H1 (cell line): ENCODE data around the gene TXNDC11. TPM values are rescaled to one million over a fixed set of nuclear protein-coding genes. Genes with fewer than 3 reads are reported as not detected.

Source experiments
- CTCF ChIA-PET: fragments of 300-600 bp; sonication (Branson Sonifier 250); formaldehyde crosslinking; loops from one replicate; lab custom pipeline; 2021; ENCODE audit not compliant: partially characterized antibody; lab: Charles Lee
- POLR2A ChIA-PET: fragments of 300-600 bp; sonication (Branson Sonifier 250); formaldehyde crosslinking; loops from one replicate; lab custom pipeline; 2021; ENCODE audit warnings: inconsistent platforms; ENCODE audit not compliant: partially characterized antibody; lab: Charles Lee
- DNase-seq, 2 experiments: peaks; one replicate each; pipeline versions ENCODE4 v3.0.0 to v3.0.0-alpha.2; 2010 to 2022; ENCODE audit warnings: low spot score in 2 of 2, low read depth in 1 of 2, mixed read lengths in 1 of 2
- FAIRE-seq: peaks from 2 replicates; lab custom pipeline; 2011; peaks lifted over from hg19 to GRCh38; lab: Jason Lieb, UNC
- H2AFZ ChIP-seq: 2 replicates; pipeline ENCODE4 v1.8.1; 2012; ENCODE audit warnings: low read length, inconsistent platforms
- H2AK5ac ChIP-seq: 2 replicates; pipeline ENCODE4 v1.6.1; 2013; ENCODE audit warnings: low read depth, low read length
- H2BK120ac ChIP-seq: replicated peaks from 2 replicates; pipeline ENCODE3; 2013; ENCODE audit warnings: low read depth, low read length, inconsistent platforms
- H2BK12ac ChIP-seq: 2 replicates; pipeline ENCODE4 v1.6.1; 2013; ENCODE audit warnings: low read depth, low read length
- H2BK15ac ChIP-seq: 2 replicates; pipeline ENCODE4 v1.6.1; 2013; ENCODE audit warnings: low read length
- H2BK20ac ChIP-seq: 2 replicates; pipeline ENCODE4 v1.6.1; 2013; ENCODE audit warnings: low read length
- H2BK5ac ChIP-seq: 2 replicates; pipeline ENCODE4 v1.6.1; 2013; ENCODE audit warnings: low read depth, low read length
- H3K14ac ChIP-seq: 2 replicates; pipeline ENCODE4 v1.6.1; 2013; ENCODE audit warnings: inconsistent platforms; ENCODE audit not compliant: insufficient read length
- H3K18ac ChIP-seq: 2 replicates; pipeline ENCODE4 v1.6.1; 2013; ENCODE audit warnings: low read length; ENCODE audit errors: extremely low read depth
- H3K23ac ChIP-seq: 2 replicates; pipeline ENCODE4 v1.6.1; 2013; ENCODE audit warnings: inconsistent platforms; ENCODE audit not compliant: insufficient read length
- H3K23me2 ChIP-seq: 2 replicates; pipeline ENCODE4 v1.6.1; 2013; ENCODE audit warnings: low read depth, low read length
- H3K27ac ChIP-seq: 2 replicates; pipeline ENCODE4 v1.6.1; 2011; ENCODE audit warnings: low read depth, low read length, inconsistent platforms
- H3K27me3 ChIP-seq, 4 experiments: replicated peaks in 1 of 4; 1 replicate in 1 of 4; 2 replicates in 3 of 4; pipeline versions ENCODE4 v1.6.1 to v1.8.1; 2011 to 2013; ENCODE audit warnings: low read length in 3 of 4, mild to moderate bottlenecking in 3 of 4, inconsistent platforms in 2 of 4, mixed read lengths in 2 of 4, moderate library complexity in 1 of 4; ENCODE audit not compliant: control insufficient read depth in 3 of 4, insufficient read depth in 3 of 4; ENCODE audit errors: extremely low read depth in 1 of 4
- H3K36me3 ChIP-seq, 4 experiments: 2 replicates each; pipeline versions ENCODE4 v1.6.1 to v1.8.1; 2011 to 2013; ENCODE audit warnings: mild to moderate bottlenecking in 4 of 4, low read length in 3 of 4, moderate library complexity in 2 of 4, control low read depth in 1 of 4, inconsistent platforms in 1 of 4; ENCODE audit not compliant: insufficient read depth in 4 of 4, control insufficient read depth in 2 of 4
- H3K4ac ChIP-seq: replicated peaks from 2 replicates; pipeline ENCODE3; 2013; ENCODE audit warnings: low read length, low read depth, mixed read lengths, inconsistent platforms; ENCODE audit not compliant: insufficient read length
- H3K4me1 ChIP-seq, 4 experiments: replicated peaks in 1 of 4; 1 replicate in 1 of 4; 2 replicates in 3 of 4; pipeline versions ENCODE4 v1.6.1 to v1.8.1; 2011 to 2013; ENCODE audit warnings: low read length in 3 of 4, inconsistent platforms in 2 of 4, mixed read lengths in 1 of 4; ENCODE audit not compliant: insufficient read depth in 4 of 4, control insufficient read depth in 3 of 4
- H3K4me2 ChIP-seq, 2 experiments: 2 replicates each; pipeline versions ENCODE4 v1.6.1 to v1.8.1; 2011 to 2013; ENCODE audit warnings: low read depth in 2 of 2, low read length in 2 of 2, control low read depth in 1 of 2, inconsistent platforms in 1 of 2, mild to moderate bottlenecking in 1 of 2; ENCODE audit not compliant: insufficient read depth in 1 of 2
- H3K4me3 ChIP-seq, 4 experiments: fragments of 200-600, 300-600 bp in 1 of 4; sonication (generic), shearing (Covaris generic), sonication (Bioruptor Twin) in 1 of 4; 2 replicates each; pipeline versions ENCODE4 v1.5.1 to v1.8.1; 2011 to 2016; ENCODE audit warnings: low read length in 4 of 4, low read depth in 3 of 4, control low read depth in 2 of 4, inconsistent platforms in 2 of 4, mild to moderate bottlenecking in 2 of 4, mixed read lengths in 1 of 4, moderate library complexity in 1 of 4; ENCODE audit not compliant: insufficient read depth in 2 of 4; ENCODE audit errors: extremely low read depth in 1 of 4
- H3K56ac ChIP-seq: replicated peaks from 2 replicates; pipeline ENCODE3; 2013; ENCODE audit warnings: low read depth, mild to moderate bottlenecking, mixed read lengths, low read length, inconsistent platforms; ENCODE audit not compliant: insufficient read length
- H3K79me1 ChIP-seq: 2 replicates; pipeline ENCODE4 v1.6.1; 2013; ENCODE audit warnings: low read depth, low read length, control low read depth
- H3K79me2 ChIP-seq, 2 experiments: 2 replicates each; pipeline versions ENCODE4 v1.6.1 to v1.8.1; 2012 to 2013; ENCODE audit warnings: low read length in 2 of 2, mild to moderate bottlenecking in 2 of 2, inconsistent platforms in 1 of 2; ENCODE audit not compliant: insufficient read depth in 2 of 2, control insufficient read depth in 1 of 2
- H3K9ac ChIP-seq, 4 experiments: replicated peaks in 1 of 4; 1 replicate in 1 of 4; 2 replicates in 3 of 4; pipeline versions ENCODE4 v1.6.1 to v1.8.1; 2011 to 2013; ENCODE audit warnings: low read depth in 3 of 4, low read length in 3 of 4, control low read depth in 2 of 4, mild to moderate bottlenecking in 2 of 4, moderate library complexity in 2 of 4, inconsistent platforms in 1 of 4; ENCODE audit errors: extremely low read depth in 1 of 4
- H3K9me3 ChIP-seq, 2 experiments: 2 replicates each; pipeline versions ENCODE4 v1.6.1 to v1.8.1; 2012 to 2013; ENCODE audit warnings: mild to moderate bottlenecking in 2 of 2, moderate library complexity in 2 of 2, control low read depth in 1 of 2, inconsistent platforms in 1 of 2, low read depth in 1 of 2, low read length in 1 of 2, mixed read lengths in 1 of 2; ENCODE audit not compliant: insufficient read depth in 2 of 2
- H4K20me1 ChIP-seq, 2 experiments: replicated peaks in 1 of 2; 2 replicates each; pipeline versions ENCODE3 to v1.8.1; 2011 to 2013; ENCODE audit warnings: inconsistent platforms in 2 of 2, low read length in 2 of 2, mild to moderate bottlenecking in 1 of 2; ENCODE audit not compliant: insufficient read depth in 2 of 2, control insufficient read depth in 1 of 2
- H4K5ac ChIP-seq: 2 replicates; pipeline ENCODE4 v1.6.1; 2013; ENCODE audit warnings: low read length, low read depth, mixed read lengths, inconsistent platforms; ENCODE audit not compliant: insufficient read length
- H4K8ac ChIP-seq: 2 replicates; pipeline ENCODE4 v1.8.0; 2013; ENCODE audit warnings: mild to moderate bottlenecking, moderate library complexity, low read length, inconsistent platforms; ENCODE audit not compliant: insufficient read depth; ENCODE audit errors: extremely low read depth
- H4K91ac ChIP-seq: replicated peaks from 2 replicates; pipeline ENCODE3; 2013; ENCODE audit warnings: low read length, mixed read lengths, inconsistent platforms; ENCODE audit not compliant: insufficient read length
- EP300 ChIP-seq, 2 experiments: IDR thresholded peaks; 1 replicate in 1 of 2; 2 replicates in 1 of 2; pipeline ENCODE4 v1.6.1; 2011 to 2012; ENCODE audit warnings: low read depth in 2 of 2, low read length in 2 of 2, mild to moderate bottlenecking in 2 of 2, borderline replicate concordance in 1 of 2, inconsistent platforms in 1 of 2, moderate library complexity in 1 of 2
- SIN3A ChIP-seq, 2 experiments: IDR thresholded peaks in 1 of 2; conservative IDR thresholded peaks in 1 of 2; 2 replicates each; pipeline ENCODE4 v1.6.1; 2011 to 2012; ENCODE audit warnings: low read length in 2 of 2, improper control_type of control experiment in 1 of 2, low read depth in 1 of 2, mild to moderate bottlenecking in 1 of 2
- WGBS, 2 experiments: shearing (Covaris generic) in 1 of 2; methylation state at CpG; one replicate each; pipeline versions ENCODE4 v1.1.6 to v1.1.7; 2013 to 2015; ENCODE audit warnings: low lambda C conversion rate in 2 of 2, mixed read lengths in 2 of 2, inconsistent platforms in 1 of 2, low coverage in 1 of 2, missing lambda C conversion rate in 1 of 2; ENCODE audit not compliant: insufficient replicate concordance in 2 of 2, insufficient coverage in 1 of 2, insufficient read length in 1 of 2; ENCODE audit errors: extremely low coverage in 1 of 2, missing lambda C conversion rate in 1 of 2; 5-methylcytosine and 5-hydroxymethylcytosine counted together
- polyA plus RNA-seq, 7 experiments: library from polyadenylated mRNA; depleted of rRNA in 3 of 7; stranded (reverse) in 5 of 7; unstranded in 2 of 7; fragments of >200 nt in 5 of 7; fragments of 200-250 nt in 2 of 7; gene quantifications; 1 replicate in 5 of 7; 2 replicates in 1 of 7; 4 replicates in 1 of 7; pipeline versions ENCODE4 v1.2.1 to v1.2.3, GENCODE V29; 2011 to 2013; ENCODE audit warnings: missing spikeins in 2 of 7, mixed read lengths in 2 of 7
- total RNA-seq: library from RNA; stranded (reverse); fragmentation: NEBNext Ultra II Directional; extraction: Animal tissue kit (Norgen Biotek cat#: 25700); gene quantifications from 2 replicates; pipeline ENCODE4 v1.2.1, GENCODE V29; 2021

TXNDC11 gene
- total and polyA plus RNA-seq, 2 of the 8 experiments (the other 6 are each of a cell fraction or from before 2014, with no cell fraction given): 13.5 to 13.8 TPM

- H3K23ac ChIP-seq: no peak overlapping the region
- H2BK20ac ChIP-seq: no peak overlapping the region
- H4K5ac ChIP-seq: no peak overlapping the region
- H3K23me2 ChIP-seq: no peaks in the 10 kb centered on the region
- H3K9me3 ChIP-seq: no peaks in the 10 kb centered on the region
- no peaks in the 10 kb centered on the region for H4K20me1 ChIP-seq
- H3K18ac ChIP-seq: no peak overlapping the region
- no peak overlapping the region for H2BK12ac ChIP-seq
- no peak overlapping the region for H2AFZ ChIP-seq
- no peak overlapping the region for H2BK5ac ChIP-seq
- H4K91ac ChIP-seq: no peak overlapping the region
- POLR2A ChIA-PET: no interaction called here
- H3K56ac ChIP-seq: no peak overlapping the region
- no peak overlapping the region for H2BK15ac ChIP-seq
- CTCF ChIA-PET: interaction anchor here (0.6 to 3.6 kb wide), 8 partner anchors 14 to 747 kb away, joined by 3 to 9 read pairs (median 4); no protein-coding TSS in a partner anchor
- DNase-seq (no peak), FAIRE-seq (no peak)
- H2BK120ac ChIP-seq: no peak overlapping the region
- WGBS, 2 experiments: 90% methylated on average over 4 of the region's 4 CpGs; no CpG with 5 or more reads in 1 of the 2 experiments
- no peaks in the 10 kb centered on the region for H3K4me1 ChIP-seq
- H3K36me3 ChIP-seq: no peaks in the 10 kb centered on the region; a peak in 4 of 8 replicates
- TF ChIP-seq EP300 (IDR thresholded peaks at IDR 0.05; ENCODE audit: borderline replicate concordance in 1 of 2, low read depth in 2 of 2, low read length in 2 of 2) (no peak), SIN3A (conservative IDR thresholded peaks at IDR 0.05 in 1 of 2, IDR thresholded peaks at IDR 0.05 in 1 of 2; ENCODE audit: low read depth in 1 of 2, low read length in 2 of 2) (no peak)
- H4K8ac ChIP-seq: no peak overlapping the region
- no peak overlapping the region for H3K4ac ChIP-seq
- no peak overlapping the region for H3K14ac ChIP-seq
- H3K4me2 ChIP-seq: no peak overlapping the region
- H3K79me1 ChIP-seq: no peaks in the 10 kb centered on the region
- H3K4me3 ChIP-seq: no peak overlapping the region
- no peak overlapping the region for H3K9ac ChIP-seq
- no peaks in the 10 kb centered on the region for H3K79me2 ChIP-seq
- no peak overlapping the region for H2AK5ac ChIP-seq
- no peak overlapping the region for H3K27ac ChIP-seq
- H3K27me3 ChIP-seq: no peaks in the 10 kb centered on the region
Observed at GRCh38 chr16:11711662-11712061, 31.0 kb downstream of the TXNDC11 start.
